ENCODE results near the gene SORCS2. TPM values are rescaled to one million over a fixed set of nuclear protein-coding genes. Genes with fewer than 3 reads are reported as not detected.

Gene SORCS2
- total RNA-seq, 2 donors from 2014 or later: 0.54 to 0.74 TPM

- Histone ChIP-seq H3K4me1 (no peaks in the 10 kb centered on the region), H3K36me3 (no peaks in the 10 kb centered on the region), H3K27me3 (no peaks in the 10 kb centered on the region), H3K9me3 (no peaks in the 10 kb centered on the region), H3K27ac (no peak overlapping the region), H3K4me3 (no peak overlapping the region), H3K9ac (ENCODE audit: low read depth in 2 of 2, low read length in 2 of 2) (no peak overlapping the region)
- TF ChIP-seq, protein P1, sequence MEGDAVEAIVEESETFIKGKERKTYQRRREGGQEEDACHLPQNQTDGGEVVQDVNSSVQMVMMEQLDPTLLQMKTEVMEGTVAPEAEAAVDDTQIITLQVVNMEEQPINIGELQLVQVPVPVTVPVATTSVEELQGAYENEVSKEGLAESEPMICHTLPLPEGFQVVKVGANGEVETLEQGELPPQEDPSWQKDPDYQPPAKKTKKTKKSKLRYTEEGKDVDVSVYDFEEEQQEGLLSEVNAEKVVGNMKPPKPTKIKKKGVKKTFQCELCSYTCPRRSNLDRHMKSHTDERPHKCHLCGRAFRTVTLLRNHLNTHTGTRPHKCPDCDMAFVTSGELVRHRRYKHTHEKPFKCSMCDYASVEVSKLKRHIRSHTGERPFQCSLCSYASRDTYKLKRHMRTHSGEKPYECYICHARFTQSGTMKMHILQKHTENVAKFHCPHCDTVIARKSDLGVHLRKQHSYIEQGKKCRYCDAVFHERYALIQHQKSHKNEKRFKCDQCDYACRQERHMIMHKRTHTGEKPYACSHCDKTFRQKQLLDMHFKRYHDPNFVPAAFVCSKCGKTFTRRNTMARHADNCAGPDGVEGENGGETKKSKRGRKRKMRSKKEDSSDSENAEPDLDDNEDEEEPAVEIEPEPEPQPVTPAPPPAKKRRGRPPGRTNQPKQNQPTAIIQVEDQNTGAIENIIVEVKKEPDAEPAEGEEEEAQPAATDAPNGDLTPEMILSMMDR (IDR thresholded peaks at IDR 0.05): no peak
- intact Hi-C loops (cut with DNase I): no loop called here
- DNase-seq: no peak
These were observed 343.3 kb downstream of the SORCS2 start for GRCh38 chr4:7535619-7536018.

DNA sequence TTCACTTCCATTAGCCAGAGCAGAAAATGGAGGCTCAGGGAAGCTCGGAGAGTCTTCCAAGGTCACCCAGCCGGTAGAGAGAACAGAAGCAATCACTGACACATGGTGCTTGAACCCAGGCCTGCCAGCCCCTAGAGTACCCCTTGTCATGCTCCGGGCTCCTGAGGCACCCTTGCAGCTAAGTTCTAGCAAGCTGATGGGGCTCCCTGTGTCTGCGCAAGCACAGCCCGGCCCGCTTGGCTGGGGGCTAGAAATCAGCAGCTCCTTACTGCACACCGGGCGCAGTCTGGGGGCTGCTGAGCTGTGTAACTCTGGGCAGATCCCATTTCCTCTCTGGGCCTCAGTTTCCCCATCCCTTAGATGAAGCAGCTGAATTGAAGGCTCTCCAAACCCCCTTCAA lies 344.5 kb downstream of the SORCS2 start:
- intact Hi-C loops (cut with DNase I): no loop called here
- no peak overlapping the region for H3K4me3 ChIP-seq

DNA sequence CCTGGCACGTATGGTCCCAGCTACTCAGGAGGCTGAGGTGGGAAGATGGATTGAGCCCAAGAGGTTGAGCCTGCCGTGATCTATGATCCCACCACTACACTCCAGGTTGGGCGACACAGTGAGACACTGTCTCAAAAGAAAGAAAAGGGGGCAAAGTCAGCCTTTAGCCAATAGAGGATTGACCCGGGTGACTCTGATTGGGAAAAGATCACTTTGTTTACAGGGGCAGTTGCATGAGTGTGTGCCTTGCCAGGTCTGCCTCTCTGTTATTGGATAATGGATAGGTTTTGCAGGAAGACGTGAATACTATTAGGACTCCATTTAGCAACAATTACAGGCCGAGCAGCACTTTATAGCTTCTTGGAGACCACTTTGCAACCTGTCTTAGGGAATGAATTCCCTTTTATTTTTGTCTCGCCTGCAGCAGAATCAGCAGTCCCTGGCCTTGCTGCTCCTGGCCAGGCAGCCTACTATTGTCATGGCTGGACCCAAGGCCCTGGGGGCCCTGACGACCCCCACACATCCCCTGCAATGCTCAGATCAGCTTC lies 345.6 kb downstream of the SORCS2 start:
- Histone ChIP-seq H3K4me3 (no peak overlapping the region), H3K36me3 (no peaks in the 10 kb centered on the region), H3K4me1 (no peaks in the 10 kb centered on the region), H3K9me3 (no peaks in the 10 kb centered on the region), H3K27ac (no peak overlapping the region), H3K27me3 (no peaks in the 10 kb centered on the region), H3K9ac (ENCODE audit: low read depth in 2 of 2, low read length in 2 of 2) (no peak overlapping the region)
- intact Hi-C loops (cut with DNase I): no loop called here
- DNase-seq: no peak
- TF ChIP-seq, protein P1 (IDR thresholded peaks at IDR 0.05): no peak

More for the DNA sequence above, 344.5 kb downstream of the SORCS2 start:
- DNase-seq: no peak
- Histone ChIP-seq H3K27me3 (no peaks in the 10 kb centered on the region), H3K4me1 (no peaks in the 10 kb centered on the region), H3K36me3 (no peaks in the 10 kb centered on the region), H3K27ac (no peak overlapping the region), H3K9ac (ENCODE audit: low read depth in 2 of 2, low read length in 2 of 2) (no peak overlapping the region), H3K9me3 (no peaks in the 10 kb centered on the region)
- TF ChIP-seq, protein P1 (IDR thresholded peaks at IDR 0.05): no peak

GRCh38 chr4:7538518-7538917 lies 346.2 kb downstream of the SORCS2 start:
- Histone ChIP-seq H3K4me1 (no peaks in the 10 kb centered on the region), H3K9me3 (no peaks in the 10 kb centered on the region), H3K4me3 (no peak overlapping the region), H3K9ac (ENCODE audit: low read depth in 2 of 2, low read length in 2 of 2) (no peak overlapping the region), H3K27ac (no peak overlapping the region), H3K27me3 (no peaks in the 10 kb centered on the region), H3K36me3 (no peaks in the 10 kb centered on the region)
- intact Hi-C loops (cut with DNase I): no loop called here
- TF ChIP-seq, protein P1 (IDR thresholded peaks at IDR 0.05): no peak
- no peak for DNase-seq

GRCh38 chr4:7539186-7539585 lies 346.8 kb downstream of the SORCS2 start:
- H3K4me3 ChIP-seq: no peak overlapping the region
- intact Hi-C loops (cut with DNase I): no loop called here
- H3K27me3 ChIP-seq: no peaks in the 10 kb centered on the region
- TF ChIP-seq, protein P1 (IDR thresholded peaks at IDR 0.05): no peak
- no peaks in the 10 kb centered on the region for H3K36me3 ChIP-seq
- H3K4me1 ChIP-seq: no peaks in the 10 kb centered on the region
- no peak overlapping the region for H3K27ac ChIP-seq
- DNase-seq: no peak
- H3K9ac ChIP-seq (ENCODE audit: low read depth in 2 of 2, low read length in 2 of 2): no peak overlapping the region
- no peaks in the 10 kb centered on the region for H3K9me3 ChIP-seq
